H7 (cell line): Measurements from ENCODE around the gene ZNF483. TPM values are rescaled to one million over a fixed set of nuclear protein-coding genes. Genes with fewer than 3 reads are reported as not detected.

Experiments used
- DNase-seq: peaks from one replicate; pipeline ENCODE4 v3.0.0; 2012
- H3K27me3 ChIP-seq: 2 replicates; pipeline ENCODE4 v1.6.0; 2011; ENCODE audit warnings: mild to moderate bottlenecking, low read length; ENCODE audit not compliant: control insufficient read depth, insufficient read depth
- H3K36me3 ChIP-seq: replicated peaks from 2 replicates; pipeline ENCODE4 v1.5.1; 2011; ENCODE audit warnings: low read length; ENCODE audit not compliant: control insufficient read depth, insufficient read depth
- H3K4me3 ChIP-seq: 2 replicates; pipeline ENCODE4 v1.5.1; 2011; ENCODE audit warnings: low read depth, mild to moderate bottlenecking, control low read depth, low read length, moderate library complexity; ENCODE audit not compliant: insufficient read depth
- total RNA-seq: library from RNA; depleted of rRNA; stranded (reverse); fragments of >200 nt; shearing (Covaris generic); gene quantifications from 2 replicates; pipeline ENCODE4 v1.2.3, GENCODE V29; 2014

Gene ZNF483
- total RNA-seq, 1 experiment from 2014 or later, result 50.3 TPM

DNA sequence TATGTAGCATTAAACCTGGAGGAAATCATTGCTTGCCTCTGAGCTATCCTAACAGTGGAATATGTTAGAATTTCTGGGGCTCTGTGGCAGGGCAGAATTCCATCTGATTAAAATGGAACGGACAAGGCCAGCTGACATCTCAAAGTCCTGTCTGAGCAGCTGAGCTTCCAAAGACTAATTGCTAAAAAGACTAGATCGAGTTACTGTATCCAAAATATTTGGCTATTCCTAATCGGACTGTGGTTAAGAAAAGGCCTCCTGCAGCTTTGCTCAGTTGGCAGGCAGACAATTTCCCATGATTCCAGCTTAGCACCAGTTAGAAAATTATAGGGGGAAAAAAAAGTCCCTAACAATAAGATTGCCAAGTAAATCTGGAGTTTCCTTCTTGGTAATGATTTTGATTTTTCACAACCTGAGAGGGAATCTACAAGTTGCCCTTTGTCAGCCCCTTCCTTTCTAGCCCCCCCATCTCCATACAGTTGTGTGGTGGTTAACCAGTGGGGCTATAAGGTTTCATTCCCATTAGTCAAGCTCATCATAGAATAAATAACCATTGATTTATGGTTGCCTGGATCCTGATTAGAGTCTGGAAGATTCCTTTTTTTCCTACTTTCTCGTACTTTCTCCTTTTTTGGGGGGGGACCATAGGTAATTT, 48.1 kb downstream of the ZNF483 start:
- no peak for DNase-seq
- no peak overlapping the region for H3K4me3 ChIP-seq
- H3K27me3 ChIP-seq, result no peaks in the 10 kb centered on the region
- peaks cover 35% of the 10 kb centered on the region for H3K36me3 ChIP-seq

DNA sequence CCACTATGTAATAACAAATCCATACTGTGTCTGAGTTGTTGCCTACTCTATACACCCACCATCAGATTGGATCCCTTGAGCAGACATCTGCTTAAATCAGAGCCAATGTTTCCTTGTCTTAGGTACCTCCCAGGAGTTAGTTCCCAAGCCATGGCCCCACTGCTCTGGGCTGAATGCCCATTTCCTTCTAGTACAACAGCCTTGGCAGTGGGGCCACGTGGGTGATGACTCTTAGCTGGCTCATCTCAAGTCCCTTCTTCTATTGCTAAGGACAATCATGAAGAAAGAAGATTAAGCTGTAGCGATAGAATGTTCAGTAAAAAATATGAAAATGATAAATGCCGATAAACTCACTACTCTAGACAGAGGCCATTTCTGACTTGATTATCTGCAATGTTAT, 57.9 kb downstream of the ZNF483 start:
- Histone ChIP-seq H3K27me3 (no peaks in the 10 kb centered on the region), H3K36me3 (peaks cover 9% of the 10 kb centered on the region)

DNA sequence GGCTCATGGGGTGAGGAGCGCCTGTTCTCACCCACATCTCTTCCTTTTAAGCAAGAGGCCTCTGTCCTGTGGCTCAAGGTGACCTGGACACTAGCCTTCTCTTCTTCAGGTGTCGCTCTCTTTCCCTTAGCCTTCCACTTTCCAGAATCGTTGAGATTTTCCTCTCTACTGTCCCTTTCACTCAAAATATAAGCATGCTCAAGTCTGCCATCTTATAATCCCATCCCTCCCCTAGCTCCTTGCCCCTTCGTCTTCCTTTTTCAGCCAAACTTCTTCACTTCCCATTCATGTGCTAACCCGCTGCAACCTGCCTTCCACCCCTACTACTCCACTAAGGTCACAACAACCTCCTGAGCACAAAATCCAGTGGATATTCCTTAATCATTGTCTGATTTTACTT, 61.4 kb downstream of the ZNF483 start:
- no peak for DNase-seq
- peaks cover 2% of the 10 kb centered on the region for H3K36me3 ChIP-seq
- no peaks in the 10 kb centered on the region for H3K27me3 ChIP-seq
- H3K4me3 ChIP-seq, result no peak overlapping the region

More for the DNA sequence above, 57.9 kb downstream of the ZNF483 start:
- no peak overlapping the region for H3K4me3 ChIP-seq
- no peak for DNase-seq

DNA sequence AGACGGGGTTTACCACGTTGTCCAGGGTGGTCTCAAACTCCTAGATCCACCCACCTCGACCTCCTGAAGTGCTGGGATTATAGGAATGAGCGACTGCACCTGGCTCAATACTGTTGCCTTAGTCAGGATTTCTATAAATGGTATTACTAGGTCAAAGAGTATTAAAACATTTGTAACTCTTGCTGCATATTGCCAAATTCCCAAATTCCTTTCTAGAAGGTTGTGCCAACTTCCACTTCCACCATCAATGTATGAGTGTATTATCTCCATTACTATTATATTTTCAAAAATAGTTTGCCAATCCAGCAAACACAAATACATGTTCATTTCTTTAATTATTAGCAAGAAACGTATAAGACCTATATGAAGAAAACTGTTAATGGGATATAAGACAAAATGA, 63.9 kb downstream of the ZNF483 start:
- peaks cover 6% of the 10 kb centered on the region for H3K36me3 ChIP-seq

DNA sequence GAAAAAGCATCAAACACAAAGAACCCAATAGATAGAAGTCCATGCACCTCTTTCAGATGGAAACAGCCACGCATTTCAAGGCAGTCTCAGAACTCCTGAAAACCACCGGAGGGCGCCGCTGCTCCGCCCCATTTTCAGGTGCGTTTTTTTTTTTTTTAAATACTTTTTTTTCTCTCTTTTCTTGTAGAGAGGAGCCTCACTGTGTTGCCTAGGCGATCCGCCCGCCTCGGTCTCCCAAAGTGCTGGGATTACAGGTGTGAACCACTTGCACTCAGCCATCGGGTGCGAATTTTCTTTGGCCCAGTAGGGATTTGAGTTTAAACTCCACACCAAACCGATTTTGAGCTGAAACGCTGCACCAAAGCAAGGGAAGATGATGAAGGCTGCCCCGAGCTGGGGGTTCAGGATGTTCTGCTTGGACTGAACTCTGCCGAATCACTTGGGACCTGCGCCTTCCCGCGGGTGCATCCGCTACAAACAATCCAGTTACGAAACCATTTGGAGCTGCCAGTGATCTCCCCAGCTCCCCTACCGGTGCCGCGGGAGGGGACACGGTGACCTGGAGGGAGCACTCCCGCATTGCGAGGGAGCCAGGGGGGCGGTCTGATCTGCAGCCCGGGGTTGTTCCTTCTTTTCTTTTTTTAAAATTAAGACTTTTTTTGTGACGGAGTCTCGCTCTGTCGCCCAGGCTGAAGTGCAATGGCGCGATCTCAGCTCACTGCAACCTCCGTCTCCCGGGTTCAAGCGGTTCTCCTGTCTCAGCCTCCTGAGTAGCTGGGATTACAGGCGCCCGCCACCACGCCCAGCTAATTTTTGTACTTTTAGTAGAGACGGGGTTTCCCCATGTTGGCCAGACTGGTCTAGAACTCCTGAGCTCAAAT, 73.1 kb downstream of the ZNF483 start:
- peak; percentile 79 for DNase-seq
- Histone ChIP-seq H3K27me3 (peaks cover 2% of the 10 kb centered on the region), H3K4me3 (peak overlapping the region; percentile 73), H3K36me3 (peaks cover 11% of the 10 kb centered on the region)

More for the DNA sequence above, 63.9 kb downstream of the ZNF483 start:
- DNase-seq, result no peak
- Histone ChIP-seq H3K4me3 (no peak overlapping the region), H3K27me3 (no peaks in the 10 kb centered on the region)

DNA sequence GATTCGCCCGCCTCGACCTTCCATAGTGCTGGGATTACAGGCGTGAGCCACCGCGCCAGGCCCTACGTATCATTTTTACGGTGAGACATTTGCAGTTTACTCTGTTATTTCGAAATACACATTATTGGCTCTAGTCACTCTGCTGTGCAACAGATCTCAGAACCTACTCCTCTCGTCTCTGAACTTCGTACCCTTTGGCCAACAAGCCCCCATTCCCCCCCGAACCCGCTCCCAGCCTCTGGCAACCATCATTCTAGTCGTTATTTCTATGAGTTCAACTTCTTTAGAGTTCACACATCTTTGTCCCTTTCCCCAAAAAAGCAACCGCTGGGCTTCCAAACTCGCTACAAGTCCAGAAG, 73.7 kb downstream of the ZNF483 start:
- peak overlapping the region; percentile 73 for H3K4me3 ChIP-seq
- H3K27me3 ChIP-seq, result peaks cover 2% of the 10 kb centered on the region
- peaks cover 11% of the 10 kb centered on the region for H3K36me3 ChIP-seq
- no peak for DNase-seq

DNA sequence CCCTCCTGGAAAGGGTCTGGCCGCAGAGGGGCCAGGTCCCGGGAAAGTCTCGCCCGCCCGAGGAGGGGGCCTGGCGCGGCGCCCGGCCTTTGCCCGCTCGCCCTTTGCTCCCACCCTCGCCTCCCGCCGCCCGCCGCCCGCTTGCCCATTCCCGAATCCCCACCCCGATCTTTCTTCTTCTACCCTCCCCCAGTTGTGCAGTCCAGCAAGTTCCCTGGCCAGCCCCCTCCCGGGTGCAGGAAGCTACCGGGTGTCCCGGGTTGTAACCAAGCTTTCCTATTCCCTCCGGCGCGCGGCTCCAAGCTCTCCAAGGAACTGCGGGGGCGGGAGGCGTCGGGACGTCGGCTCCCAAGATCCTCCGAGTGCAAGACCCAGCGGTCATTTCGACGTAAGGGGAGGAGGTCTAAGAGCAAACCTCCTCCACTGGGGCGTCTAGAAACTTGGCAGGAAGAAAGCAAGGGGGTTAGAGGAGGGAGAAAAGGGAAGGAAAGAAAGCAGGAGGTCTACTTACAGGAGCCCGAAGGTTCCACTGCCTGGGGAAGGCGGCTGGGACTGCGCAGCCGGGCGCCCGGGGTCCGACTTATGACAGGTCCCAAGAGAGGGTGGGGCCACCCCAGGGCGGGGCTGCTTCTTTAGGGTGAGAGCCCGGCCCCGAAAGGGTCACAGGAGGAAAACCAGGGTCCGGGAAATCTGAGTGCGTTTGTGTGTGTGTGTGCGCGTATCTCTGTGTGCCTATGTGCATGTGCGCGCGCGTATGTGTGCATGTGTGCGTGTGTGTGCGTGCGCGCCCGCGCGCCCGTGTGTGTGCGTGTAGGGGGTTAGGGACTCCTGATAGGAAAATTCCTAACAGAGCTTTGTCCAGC, 74.3 kb downstream of the ZNF483 start, which contains the start of gene PTGR1:
TSS of gene PTGR1 (minus strand) at position 556 of the 863 bp plus-strand sequence. CDS start 2,225 bp downstream, outside the sequence.
- peak within 1 kb of the TSS; percentile 73 for H3K4me3 ChIP-seq
- H3K27me3 ChIP-seq, result peaks cover 2% of the 10 kb centered on the region
- peak; percentile 88 for DNase-seq
- peaks cover 7% of the 10 kb centered on the region for H3K36me3 ChIP-seq

DNA sequence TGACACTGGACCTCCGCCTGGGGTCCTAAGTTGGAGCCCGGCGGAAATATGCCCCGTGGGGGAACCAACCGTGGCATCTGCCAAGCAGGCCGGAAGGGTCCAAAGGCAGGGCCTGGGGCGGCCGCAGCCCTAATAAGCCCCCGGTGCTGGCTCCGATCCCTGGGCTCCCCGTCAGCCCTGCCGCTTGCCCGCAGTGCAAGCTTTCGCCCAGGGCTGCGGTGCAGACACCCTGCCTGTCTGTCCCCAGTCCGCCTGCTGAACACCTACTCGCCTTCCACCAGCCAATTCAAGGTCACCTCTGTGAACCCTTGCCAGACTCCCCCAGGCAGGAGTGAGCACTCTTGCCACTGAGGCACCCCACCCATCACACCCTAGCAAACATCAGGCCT, 75.0 kb downstream of the ZNF483 start:
- peaks cover 7% of the 10 kb centered on the region for H3K36me3 ChIP-seq
- H3K27me3 ChIP-seq, result peaks cover 2% of the 10 kb centered on the region
- H3K4me3 ChIP-seq, result peak overlapping the region; percentile 73
- peak; percentile 71 for DNase-seq

DNA sequence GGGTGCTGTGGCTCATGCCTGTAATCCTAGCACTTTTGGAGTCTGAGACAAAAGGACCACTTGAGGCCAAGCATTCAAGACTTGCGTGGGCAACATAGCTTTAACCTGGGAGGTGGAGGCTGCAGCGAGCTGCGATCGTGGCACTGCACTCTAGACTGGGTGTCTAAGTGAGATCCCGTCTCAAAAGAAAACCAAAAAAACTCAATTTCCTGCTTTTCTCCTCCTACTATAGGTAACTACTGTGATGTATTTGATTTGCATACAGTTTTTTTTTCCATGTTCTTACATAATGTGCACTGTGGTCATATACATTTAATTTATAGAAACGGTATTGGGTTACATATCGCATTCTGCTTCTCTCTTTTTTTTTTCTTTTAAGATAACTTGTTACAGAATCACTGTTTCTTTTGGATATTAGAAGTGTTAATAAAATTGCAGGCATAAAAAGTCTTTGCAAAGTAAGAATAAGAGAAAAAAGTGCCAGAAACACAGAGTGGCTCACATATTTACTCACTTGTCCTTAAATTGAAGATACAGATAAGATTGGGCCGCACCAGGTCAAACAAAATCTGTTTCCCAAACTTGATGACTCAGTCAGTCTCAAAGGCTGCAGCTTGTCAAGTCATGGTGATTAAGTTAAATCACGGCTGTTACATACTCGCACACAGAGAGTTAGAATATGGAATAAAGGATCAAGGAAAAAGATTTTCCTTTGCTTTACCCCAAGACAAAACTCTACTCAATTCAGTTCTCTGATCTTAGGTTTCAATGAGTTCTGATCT, 76.4 kb downstream of the ZNF483 start:
- no peak overlapping the region for H3K4me3 ChIP-seq
- DNase-seq, result no peak
- H3K27me3 ChIP-seq, result peaks cover 2% of the 10 kb centered on the region
- peaks cover 2% of the 10 kb centered on the region for H3K36me3 ChIP-seq

DNA sequence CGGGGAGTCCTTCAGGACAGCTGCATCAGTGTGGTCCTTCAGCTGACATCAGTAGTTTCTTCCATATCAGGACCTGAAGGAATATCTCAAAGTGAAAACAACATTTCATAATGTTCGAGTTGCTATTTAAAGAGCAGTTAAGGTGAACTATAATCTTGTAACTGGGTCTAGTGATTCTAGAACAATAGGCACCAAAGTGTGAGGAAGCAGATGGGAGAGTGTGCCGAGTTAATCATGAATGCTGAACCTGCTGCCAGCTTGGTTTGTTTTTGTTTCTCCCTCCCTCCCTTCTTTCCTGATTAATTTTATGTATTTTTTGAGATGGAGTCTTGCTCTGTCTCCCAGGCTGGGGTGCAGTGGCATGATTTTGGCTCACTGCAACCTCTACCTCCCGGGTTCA, 78.1 kb downstream of the ZNF483 start:
- no peak for DNase-seq
- H3K4me3 ChIP-seq, result no peak overlapping the region

DNA sequence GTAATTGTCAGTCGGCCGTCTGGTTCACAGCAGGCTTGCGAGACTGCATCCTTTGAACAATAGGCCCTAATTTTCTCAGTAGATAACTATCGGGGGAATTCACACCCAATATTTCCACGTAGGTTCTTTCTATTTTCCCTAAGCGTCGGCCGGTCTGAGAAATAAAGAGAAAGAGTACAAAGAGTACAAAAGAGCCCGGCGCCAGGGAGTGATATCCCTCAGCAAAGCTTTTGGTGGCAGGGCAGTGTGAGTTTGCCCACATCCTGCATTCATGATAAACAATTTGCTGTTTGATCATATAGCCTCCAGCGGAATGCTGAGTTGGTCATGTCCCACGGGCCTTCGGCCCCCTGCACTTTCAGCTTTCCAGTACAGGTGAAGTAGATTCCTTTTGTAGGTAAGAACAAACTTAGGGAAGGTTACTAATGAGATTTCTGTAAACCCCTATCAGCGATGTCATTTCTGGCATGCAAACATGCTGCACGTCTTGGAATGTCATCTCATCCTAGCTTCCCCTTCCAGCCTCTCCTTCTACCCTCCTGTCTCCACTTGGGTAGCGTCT, 79.2 kb downstream of the ZNF483 start:
- DNase-seq, result no peak

More for the DNA sequence above, 78.1 kb downstream of the ZNF483 start:
- Histone ChIP-seq H3K27me3 (peaks cover 2% of the 10 kb centered on the region), H3K36me3 (no peaks in the 10 kb centered on the region)

DNA sequence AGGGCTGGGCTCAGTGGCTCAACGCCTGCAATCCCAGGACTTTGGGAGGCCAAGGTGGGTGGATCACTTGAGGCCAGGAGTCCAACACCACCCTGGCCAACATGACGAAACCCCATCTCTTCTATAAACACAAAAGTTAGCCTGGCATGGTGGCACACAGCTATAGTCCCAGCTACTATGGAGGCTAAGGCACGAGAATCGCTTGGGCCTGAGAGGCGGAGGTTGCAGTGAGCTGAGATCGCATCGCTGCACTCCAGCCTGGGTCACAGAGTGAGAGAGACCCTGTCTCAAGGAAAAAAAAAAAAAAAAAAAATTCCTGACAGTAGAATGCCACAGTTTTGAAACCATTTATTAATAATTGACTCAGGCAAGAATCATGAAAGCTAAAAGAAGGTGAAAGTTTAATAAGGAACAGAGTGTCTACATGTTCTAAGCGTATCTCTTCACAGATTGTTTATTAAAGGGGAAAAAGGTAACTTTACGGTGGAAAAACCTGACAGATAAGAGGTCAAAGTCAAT, 80.1 kb downstream of the ZNF483 start:
- H3K36me3 ChIP-seq, result no peaks in the 10 kb centered on the region
- no peak overlapping the region for H3K4me3 ChIP-seq
- DNase-seq, result no peak
- H3K27me3 ChIP-seq, result no peaks in the 10 kb centered on the region; the same call in 1 of the 2 replicates

More for the DNA sequence above, 79.2 kb downstream of the ZNF483 start:
- no peaks in the 10 kb centered on the region; the same call in 1 of the 2 replicates for H3K27me3 ChIP-seq
- H3K36me3 ChIP-seq, result no peaks in the 10 kb centered on the region
- no peak overlapping the region for H3K4me3 ChIP-seq

DNA sequence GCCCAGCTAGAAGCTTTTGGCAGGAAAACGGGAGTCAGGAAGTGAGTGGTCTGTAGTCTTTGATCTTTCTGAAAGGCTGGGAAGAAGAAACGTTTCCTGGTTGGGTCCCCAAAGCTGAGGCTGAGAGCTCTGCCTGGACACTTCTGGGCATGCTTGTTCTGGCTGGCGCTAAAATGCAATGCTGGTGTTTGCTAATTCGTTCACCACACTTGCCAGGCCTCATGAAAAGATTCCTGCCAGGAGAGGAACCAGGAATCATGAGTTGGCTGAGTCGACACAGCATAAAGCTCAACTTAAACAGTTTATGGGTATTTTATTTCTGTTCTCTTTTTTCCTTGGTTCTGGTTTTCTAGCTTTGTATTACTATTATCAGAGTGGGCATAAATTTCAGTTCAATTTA, 85.2 kb downstream of the ZNF483 start:
- no peak for DNase-seq
- Histone ChIP-seq H3K4me3 (no peak overlapping the region), H3K36me3 (no peaks in the 10 kb centered on the region), H3K27me3 (no peaks in the 10 kb centered on the region)
